Measurements from ENCODE around the gene UBE2K.

DNA sequence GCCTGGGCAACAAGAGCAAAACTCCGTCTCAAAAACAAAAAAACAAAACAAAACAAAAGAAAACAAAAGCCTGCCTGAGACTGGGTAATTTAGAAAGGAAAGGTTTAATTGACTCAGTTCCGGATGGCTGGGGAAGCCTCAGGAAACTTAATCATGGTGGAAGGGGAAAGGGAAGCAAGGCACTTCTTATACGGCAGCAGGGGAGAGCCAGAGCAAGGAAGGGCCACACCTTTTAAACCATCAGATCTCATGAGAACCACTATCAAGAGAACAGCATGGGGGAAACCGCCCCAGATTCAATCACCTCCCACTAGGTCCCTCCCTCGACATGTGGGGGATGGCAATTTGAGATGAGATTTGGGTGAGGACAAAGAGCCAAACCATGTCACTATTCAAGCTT, 122.2 kb downstream of the UBE2K start:
- TF ChIP-seq POLR2AphosphoS5 (IDR thresholded peaks at IDR 0.05; ENCODE audit: low read depth, low read length) (no peak), TAF1 (IDR thresholded peaks at IDR 0.05; ENCODE audit: borderline replicate concordance, insufficient read depth, low read length) (no peak), SIN3A (IDR thresholded peaks at IDR 0.05; ENCODE audit: borderline replicate concordance, insufficient read depth, low read length) (no peak)
- TF ChIP-seq, protein P1, sequence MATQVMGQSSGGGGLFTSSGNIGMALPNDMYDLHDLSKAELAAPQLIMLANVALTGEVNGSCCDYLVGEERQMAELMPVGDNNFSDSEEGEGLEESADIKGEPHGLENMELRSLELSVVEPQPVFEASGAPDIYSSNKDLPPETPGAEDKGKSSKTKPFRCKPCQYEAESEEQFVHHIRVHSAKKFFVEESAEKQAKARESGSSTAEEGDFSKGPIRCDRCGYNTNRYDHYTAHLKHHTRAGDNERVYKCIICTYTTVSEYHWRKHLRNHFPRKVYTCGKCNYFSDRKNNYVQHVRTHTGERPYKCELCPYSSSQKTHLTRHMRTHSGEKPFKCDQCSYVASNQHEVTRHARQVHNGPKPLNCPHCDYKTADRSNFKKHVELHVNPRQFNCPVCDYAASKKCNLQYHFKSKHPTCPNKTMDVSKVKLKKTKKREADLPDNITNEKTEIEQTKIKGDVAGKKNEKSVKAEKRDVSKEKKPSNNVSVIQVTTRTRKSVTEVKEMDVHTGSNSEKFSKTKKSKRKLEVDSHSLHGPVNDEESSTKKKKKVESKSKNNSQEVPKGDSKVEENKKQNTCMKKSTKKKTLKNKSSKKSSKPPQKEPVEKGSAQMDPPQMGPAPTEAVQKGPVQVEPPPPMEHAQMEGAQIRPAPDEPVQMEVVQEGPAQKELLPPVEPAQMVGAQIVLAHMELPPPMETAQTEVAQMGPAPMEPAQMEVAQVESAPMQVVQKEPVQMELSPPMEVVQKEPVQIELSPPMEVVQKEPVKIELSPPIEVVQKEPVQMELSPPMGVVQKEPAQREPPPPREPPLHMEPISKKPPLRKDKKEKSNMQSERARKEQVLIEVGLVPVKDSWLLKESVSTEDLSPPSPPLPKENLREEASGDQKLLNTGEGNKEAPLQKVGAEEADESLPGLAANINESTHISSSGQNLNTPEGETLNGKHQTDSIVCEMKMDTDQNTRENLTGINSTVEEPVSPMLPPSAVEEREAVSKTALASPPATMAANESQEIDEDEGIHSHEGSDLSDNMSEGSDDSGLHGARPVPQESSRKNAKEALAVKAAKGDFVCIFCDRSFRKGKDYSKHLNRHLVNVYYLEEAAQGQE (IDR thresholded peaks at IDR 0.05; ENCODE audit: insufficient read depth in 1 of 2, low read depth in 2 of 2, low read length in 2 of 2), result no peak

Data from PFSK-1 (cell line).